GM18909 (cell line): Measurements from ENCODE around the gene ANO6.

Source experiments
- ATAC-seq: cut with Tn5 transposase; IDR thresholded peaks from one replicate; pipeline ENCODE4 v1.9.1; 2021; ENCODE audit warnings: mild to moderate bottlenecking; ENCODE audit not compliant: unreplicated experiment, poor library complexity

Gene ANO6

DNA sequence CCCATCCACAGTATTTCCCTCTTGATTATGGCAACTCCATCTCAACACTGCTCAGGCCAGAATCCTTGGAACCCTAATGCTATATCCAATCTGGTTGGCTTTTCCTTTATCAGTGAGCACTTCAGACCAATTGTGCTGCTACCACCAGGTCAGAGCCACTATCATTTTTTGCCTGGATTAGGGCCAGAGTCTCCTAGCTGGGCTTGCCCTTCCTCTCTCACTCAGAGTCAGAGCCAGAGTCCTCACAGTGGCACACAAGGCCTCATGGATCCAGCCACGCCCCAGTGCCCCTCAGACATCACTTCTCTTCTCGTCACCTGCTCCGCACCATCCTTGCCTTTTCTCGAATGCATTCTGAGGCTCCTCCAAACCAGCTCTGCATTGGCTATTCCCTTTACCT lies 211.1 kb downstream of the ANO6 start:
- ATAC-seq = no peak

DNA sequence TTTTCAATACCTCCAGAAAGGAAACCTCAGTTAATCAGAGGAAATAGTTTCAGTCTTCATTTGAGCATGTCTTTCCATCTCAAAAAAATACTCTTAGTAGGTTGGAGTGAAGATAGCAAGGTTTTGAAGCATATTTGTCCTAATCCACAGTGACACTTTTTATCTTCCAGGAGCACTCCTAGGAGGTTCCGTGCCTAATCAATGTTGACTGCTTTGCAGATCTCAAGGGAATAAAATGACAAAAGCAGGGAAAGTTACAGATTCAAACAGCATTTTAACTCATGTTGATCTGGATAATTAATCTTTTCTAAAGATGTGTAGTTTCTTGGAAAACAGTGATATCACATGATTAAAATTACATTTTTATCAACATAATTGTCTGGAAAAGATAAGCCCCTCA lies 213.9 kb downstream of the ANO6 start:
- no peak for ATAC-seq

DNA sequence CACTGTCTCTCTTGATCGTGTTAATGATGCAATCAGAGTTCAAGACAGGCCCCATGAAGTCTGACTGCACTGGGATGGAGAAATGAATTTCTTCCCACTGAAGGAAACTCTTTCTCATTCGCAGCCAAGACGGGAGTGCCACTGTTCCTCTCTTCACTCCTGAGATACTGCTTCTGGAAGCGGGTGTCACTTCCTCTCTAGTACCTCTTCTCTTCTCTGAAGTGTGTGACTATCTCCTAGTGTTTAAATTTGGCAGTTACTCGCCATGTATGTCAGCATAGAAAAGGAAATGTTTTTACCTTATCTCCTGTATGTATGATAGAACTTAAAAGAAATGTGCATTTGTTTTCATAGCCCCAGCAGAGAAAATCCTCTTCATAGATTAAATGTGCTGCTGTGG lies 215.2 kb downstream of the ANO6 start:
- no peak for ATAC-seq

DNA sequence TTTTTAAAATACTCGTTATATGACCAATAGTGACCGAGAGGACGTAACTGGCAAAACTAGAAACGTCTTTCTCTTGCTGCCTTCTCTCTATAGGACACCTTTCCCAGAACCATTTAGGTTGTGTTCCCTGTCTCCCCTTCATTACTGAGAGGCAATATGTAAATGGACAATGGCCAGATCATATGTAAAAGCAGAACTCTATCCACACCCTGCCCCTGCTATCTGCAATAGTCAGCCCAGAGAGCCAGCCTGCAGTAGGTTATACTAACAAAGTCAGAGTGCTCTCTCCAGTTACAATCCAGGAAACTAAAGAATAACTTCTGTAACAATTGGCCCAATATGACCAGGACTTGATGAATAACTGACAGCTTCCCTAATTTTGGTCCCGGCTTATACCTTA lies 216.8 kb downstream of the ANO6 start:
- no peak for ATAC-seq

DNA sequence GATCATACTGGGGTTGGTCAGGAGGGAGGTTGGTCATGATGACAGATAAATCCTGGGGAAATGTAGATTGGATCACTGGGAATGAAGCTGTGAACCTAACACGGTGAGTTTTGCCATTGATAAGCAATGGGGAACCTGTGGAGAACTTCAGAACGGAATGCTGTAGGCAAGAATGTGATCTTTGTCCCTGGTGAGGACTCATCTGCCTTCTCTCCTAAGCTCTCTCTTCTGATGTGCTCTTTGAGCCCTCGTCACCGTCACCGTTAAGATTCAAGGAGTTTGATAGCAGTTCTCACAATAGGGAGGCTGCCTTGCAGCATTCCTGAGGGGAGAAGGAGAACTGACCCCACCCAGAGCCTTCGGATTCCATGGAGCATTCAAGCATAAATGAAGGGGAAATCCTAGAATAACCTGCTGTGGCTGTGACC lies 217.6 kb downstream of the ANO6 start:
- no peak for ATAC-seq

DNA sequence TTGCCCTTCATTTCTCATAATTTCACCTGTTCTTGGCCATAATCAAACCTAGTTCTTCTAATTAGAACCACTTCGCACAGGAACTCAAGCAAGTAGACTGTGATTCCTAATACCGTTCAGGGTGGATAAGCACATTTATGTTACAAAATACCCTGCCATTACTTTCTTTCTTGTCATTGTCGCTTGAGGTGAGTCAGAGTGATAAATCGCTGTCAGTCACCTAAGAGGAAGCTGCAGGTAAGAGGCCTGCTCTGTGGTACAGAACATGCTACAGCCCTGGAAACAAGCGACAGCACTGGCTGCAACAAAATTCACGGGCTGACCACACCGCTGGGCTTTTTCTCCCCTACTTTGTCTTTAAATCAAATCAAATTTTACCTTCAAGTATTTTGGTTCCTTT lies 218.2 kb downstream of the ANO6 start:
- ATAC-seq = no peak

DNA sequence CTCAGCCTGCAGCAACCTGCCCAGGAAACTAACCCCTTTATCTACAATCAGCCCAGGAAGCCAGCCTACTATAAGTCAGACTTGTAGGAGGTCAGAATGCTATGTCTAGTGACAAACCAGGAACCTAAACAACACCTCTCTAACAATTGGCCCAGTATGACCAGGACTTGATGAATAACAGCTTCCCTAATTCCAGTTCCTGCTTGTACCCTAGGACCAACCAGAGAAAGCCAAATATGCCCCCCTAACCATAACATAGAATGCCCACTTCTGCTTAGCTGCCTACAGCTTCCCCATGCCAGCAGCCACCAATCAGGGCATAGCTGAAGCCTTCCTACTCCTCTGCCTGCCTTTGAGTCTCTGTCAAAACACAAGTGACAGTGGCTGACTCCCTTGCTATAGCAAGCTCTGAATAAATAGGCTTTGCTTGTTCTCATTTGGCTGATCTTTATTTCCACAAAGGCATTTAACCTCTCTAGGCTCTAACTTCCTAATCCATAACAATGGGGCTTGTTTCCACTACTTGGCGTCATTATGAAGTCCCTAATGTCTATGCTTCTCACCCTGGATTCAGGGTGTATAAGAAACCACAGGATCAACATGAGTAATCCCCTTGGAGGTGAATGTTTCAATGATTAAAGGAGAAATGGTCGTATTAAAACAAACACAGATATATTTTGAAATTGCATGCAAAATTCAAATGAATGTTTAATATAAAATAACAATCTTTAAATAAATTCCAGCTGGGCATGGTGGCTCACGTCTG lies 220.2 kb downstream of the ANO6 start:
- no peak for ATAC-seq

DNA sequence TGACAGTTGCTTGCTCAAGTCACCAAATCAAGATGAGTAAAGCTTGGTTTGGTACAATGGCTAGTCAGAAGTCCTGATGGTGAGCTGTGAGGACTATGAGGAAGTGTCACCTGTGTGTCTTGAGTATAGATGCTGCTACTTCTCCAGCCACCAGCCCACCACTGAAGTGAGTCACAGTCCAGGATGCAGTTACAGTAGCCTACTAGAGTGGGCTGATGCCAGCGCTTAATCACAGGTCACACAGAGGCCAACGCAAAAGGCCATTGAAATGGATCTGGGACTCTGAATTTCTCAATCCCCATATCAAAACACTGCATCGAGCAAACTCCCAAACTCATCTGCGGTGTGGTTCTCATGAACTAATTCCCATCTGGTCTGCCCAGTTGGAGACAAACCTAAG lies 223.1 kb downstream of the ANO6 start:
- no peak for ATAC-seq

DNA sequence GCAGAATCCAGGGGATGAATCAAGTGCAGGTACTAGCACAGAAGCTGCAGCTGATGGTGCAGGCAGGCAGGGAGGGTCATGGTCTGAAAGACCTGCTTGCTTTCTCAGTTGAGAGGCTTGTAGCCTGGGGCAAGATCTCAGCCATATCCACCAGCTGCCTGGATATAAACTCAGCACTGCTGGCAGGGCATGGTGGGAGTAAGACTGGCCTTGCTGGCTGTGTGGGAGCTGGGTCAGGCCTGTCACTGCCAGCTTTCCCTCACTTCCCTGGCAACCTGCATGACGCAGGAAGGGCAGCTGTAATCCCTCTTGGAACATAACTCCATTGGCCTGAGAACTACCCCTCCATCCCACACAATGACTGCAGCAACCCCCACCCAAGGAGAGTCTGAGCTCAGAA lies 230.1 kb downstream of the ANO6 start:
- ATAC-seq = no peak

DNA sequence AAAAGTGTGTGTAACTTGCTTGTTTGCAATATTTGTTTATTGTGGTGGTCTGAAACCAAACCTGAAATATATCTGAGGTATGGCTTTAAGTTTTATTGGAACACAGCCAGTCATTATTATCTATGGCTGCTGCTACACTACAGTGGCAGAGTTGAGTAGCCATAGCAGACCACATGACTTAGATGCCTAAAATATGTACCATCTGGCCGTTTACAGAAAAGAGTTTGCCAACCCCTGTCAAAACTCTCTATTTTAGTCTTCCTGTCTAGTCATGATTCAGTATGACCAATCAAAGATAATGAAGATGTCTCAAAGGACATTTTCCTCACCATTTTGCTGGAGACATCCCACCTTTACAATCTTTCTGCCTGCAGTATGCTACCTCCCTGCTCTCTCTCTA lies 242.3 kb downstream of the ANO6 start:
- no peak for ATAC-seq

DNA sequence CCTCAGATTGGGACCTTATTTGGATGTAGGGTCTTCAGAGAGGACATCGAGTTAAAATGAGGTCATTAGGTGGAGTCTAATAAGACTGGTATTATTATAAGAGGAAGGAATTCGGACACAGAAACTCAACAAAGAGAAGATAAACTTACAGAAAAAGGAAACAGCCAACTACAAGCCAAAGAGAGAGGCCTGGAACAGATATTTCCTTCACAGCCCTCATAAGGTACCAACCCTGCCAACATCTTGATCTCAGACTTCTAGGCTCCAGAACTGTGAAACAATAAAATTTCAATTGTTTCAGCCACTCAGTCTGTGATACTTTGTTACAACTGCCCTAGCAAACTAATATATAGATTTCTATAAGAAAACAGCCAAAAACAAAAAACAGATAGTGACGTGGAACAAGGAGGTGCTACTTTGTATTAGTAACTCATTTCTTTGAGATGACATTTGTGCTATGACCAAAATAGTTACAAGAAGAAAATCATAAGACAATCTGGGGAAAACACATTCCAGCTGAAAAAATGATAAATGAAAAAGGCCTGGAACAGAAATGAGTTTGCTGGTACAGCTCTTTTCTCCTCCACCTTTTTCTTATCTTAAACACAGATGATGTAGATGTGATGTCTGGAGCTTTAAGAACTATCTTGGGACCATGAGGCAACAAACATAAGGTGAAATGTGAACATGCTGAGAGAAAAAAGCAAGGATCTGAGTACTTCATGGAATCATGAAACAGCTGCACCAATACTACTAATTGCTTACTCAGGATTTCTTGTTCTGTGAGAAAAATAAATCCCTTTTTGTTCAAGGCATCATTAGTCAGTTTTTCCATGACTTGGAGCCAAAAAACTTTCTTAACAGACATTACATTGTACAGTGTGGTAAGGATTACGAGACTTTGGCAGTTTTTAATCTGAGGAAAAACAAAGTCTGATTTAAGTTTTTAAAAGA lies 243.2 kb downstream of the ANO6 start:
- no peak for ATAC-seq

DNA sequence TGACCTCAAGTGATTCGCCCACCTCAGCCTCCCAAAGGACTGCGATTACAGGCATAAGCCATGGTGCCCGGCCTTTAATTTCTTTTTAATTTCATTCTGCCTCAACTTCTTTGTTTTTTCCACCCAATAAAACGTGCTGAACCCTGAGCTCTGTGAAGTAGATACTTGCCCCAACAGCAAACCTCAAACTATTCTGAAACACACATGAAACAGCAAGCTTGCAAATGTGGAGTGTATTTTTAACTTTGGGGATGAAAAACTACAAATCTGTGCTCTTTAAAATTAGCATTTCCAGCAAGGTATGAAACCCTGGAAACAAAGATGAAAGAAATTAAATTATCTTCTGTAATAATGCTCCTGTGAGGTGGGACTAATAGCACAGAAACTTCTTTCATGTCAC lies 246.6 kb downstream of the ANO6 start:
- ATAC-seq = no peak

DNA sequence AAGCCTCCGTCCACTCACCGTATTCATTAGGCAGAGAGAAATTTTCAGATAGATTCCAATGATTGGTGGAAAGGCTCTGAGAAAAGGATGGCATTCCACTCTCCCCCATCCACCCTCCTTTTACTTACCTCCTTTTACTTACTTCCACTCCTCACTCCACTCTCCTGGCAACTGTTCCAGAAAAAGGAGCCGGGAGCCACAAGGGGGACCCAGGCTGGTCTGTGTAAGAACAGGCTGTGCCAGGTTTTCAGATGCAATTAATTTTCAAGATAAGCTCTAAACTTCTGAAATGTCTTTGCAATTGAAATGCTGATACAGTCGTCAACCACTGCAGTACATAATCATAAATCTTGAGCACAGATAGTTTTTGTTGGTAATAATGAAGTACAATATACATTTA lies 248.8 kb downstream of the ANO6 start:
- ATAC-seq = no peak

DNA sequence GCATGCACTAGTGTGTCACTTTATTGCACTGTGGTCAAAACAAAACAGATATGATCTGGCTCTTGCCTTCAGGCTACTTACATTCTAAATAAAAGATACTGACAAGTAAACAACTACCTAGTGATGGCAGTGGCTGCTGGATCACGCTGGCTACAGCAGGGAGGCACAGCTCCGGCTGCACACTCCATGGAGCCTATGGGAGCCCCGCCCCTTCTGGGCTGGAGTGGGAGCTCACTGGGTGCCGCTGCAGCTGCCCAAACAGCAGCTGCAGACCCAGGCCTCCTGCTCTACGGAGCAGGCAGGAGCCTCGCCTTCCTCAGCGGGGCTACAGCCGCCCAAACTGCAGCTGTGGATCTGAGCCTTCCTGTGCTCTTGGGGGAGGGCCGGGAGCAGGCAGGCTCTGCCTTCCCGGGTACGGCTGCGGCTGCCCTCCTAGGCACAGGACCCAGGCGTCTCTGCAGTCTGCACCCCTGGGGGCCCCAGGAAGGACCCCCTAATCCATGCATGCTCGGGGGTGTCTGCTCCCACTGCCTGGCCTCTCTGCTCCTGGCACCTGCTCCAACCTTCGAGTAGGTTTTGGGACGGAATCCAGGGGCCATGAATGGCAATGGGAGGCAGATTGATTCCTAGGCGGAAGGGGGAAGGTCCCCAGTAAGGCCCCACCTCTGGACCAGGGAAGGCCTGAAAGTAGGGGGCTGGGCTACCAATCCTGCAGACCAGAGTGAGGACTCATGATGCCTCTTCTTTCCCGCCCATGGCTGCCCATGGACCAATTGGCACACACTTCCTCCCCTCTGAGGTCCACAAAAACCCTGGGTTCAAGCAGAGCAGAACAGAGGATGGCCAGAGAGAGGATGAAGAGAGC lies 253.1 kb downstream of the ANO6 start:
- ATAC-seq = no peak

DNA sequence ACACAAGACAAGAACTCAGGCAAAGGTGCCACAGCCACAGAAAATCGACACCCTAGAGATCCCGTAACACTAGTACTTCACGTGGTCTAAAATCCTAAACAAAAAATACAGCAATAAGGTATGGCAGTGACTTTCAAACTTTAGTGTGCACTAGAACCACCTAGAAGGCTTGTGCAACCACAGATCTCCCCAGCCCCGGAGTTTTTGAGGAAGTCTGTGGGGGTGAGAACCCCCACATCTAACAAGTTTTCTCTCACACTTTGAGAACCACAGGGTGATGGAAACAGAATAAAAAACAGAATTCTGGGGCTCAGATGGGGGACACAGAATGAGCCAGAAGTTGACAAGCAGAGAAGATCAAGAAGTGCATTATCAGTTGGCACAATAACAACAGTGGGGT lies 254.0 kb downstream of the ANO6 start:
- no peak for ATAC-seq

DNA sequence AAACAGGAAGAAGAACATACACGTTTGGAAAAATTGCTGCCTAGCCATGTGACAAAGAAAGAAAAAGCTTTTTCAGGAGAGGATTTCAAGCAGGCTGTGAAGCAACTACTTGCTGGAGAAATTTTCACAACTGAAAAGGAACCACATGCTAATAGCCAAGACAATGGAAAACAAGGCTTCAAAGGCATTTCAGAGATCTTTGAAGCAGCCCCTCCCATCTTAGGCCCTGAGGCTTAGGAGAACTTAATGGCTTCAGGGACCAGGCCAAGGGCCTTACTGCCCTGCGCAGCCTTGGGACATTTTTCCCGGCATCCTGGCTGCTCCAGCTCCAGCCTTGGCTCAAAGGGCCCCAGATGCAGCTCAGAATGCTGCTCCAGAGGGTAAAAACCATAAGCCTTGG lies 257.7 kb downstream of the ANO6 start:
- no peak for ATAC-seq

DNA sequence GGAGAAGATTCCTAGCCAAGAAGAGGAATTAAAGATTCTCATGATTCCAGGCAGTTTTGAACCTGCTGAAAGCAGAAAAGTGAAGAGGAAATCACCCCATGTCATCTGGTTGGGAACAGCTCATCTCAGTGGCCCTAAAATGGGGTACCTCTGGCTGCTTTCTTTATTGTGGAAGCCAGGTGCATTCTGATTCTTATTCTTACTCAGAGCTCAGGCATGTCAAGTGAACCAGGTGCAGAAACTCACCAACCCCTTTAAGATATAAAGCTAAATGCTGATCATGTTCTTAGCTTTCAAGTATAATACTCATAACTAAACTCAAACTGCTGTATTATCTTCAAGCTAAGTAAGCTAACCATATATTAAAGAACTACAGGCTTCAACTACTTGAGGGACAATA lies 259.7 kb downstream of the ANO6 start:
- no peak for ATAC-seq

DNA sequence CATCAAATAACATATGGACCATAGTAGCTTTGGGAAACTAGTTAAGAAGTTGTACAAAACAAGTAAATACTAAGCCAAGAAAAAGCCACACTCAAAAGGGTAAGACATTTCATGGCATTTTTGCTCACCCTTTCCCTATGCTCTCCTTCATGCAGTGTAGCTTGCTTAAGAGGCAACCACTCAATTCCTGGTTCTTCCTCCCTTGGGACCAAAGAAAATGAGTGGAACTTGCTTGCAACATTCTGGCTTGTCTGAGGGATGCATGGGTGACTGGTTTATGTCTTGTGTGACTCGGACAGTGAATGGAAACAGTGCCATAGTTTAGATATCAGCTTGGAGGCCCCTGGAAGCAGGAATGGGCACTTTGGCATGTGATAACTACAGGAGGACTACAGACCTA lies 261.6 kb downstream of the ANO6 start:
- no peak for ATAC-seq

DNA sequence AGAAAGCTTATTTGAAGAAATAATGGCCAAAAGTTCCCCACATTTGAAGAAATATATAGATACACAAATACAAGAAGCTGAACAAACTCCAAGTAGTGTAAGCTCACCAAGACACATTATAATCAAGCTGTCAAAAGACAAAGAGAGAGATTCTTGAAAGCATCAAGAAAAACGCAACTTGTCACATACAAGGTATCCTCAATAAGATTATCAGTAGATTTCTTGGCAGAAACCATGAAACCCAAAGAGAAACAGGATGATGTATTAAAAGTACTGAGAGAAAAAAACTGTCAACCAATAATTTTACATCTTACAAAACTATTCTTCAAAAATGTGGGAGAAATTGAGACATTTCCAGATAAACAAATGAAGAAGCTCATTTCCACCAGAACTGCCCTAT lies 263.0 kb downstream of the ANO6 start:
- no peak for ATAC-seq

DNA sequence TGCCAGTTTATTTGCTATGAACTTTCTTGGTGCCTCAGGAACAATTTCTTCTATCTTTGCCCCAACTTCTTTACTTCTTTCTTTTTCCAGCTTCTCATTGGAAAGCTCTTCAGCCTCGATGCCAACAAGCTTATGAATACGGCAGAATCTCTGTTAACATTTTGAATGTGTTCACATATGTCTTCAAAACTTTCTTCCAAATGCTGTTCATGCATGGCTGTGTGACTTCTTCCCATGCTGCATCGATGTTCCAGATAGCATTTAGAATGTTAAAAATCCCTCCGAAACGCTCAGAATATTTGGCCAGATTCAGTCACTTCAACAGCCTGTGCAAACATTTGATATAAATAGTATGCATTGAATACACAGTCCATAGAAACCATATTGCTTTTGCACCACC lies 265.9 kb downstream of the ANO6 start:
- ATAC-seq = no peak

DNA sequence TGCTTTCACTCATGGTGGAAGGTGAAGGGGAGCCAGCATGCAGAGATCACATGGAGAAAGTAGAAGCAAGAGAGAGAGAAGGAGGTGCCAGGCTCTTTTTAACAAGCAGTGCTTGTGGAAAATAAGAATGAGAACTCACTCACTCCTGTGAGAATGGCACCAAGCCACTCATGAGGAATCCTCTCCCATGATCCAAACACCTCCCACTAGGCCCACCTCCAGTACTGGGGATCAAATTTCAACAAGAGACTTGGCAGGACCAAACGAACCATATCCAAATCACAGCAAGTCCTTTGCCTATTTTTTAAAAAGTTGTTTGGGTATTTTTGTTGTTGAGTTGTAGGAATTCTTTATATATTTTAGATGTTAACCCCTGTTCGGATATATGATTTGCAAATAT lies 267.7 kb downstream of the ANO6 start:
- ATAC-seq = no peak
